Ovary (tissue), 3 donors: ENCODE measurements around the gene PRR23E.

Source experiments
- CTCF ChIP-seq, 3 donors: fragments of 450-650 bp in 2 of 3; fragments of 200-600 bp in 1 of 3; IDR thresholded peaks; one replicate each; pipeline versions ENCODE4 v1.5.1 to v1.8.0; 2016 to 2022; ENCODE audit warnings: antibody characterized with exemption in 3 of 3, mild to moderate bottlenecking in 1 of 3
- EP300 ChIP-seq: sonication (generic); formaldehyde crosslinking; IDR thresholded peaks from one replicate; pipeline ENCODE4 v1.6.1; 2017; ENCODE audit warnings: antibody characterized with exemption
- POLR2A ChIP-seq: fragments of 450-650 bp; IDR thresholded peaks from one replicate; pipeline ENCODE4 v1.6.1; 2017; ENCODE audit warnings: antibody characterized with exemption, mild to moderate bottlenecking, moderate library complexity
- donor health status: DM: no; HTN: no; CAD: no.

- no peak for TF ChIP-seq CTCF (IDR thresholded peaks at IDR 0.05)
- TF ChIP-seq POLR2A, result no peak
- TF ChIP-seq EP300, result no peak
These were observed 43.2 kb upstream of the PRR23E start for GRCh38 chr3:127149621-127150310.
